Nephron (organoid): ENCODE measurements around the gene OCA2.

Experiments
- H3K27ac Mint-ChIP-seq, 3 experiments: 2 replicates each; pipeline ENCODE4 v1.8.0; 2020; ENCODE audit warnings: mixed read lengths in 3 of 3, mild to moderate bottlenecking in 2 of 3, moderate library complexity in 1 of 3
- H3K27me3 Mint-ChIP-seq: 2 replicates; pipeline ENCODE4 v1.8.0; 2021; ENCODE audit warnings: low read depth, mild to moderate bottlenecking, moderate library complexity, mixed read lengths
- H3K36me3 Mint-ChIP-seq: 2 replicates; pipeline ENCODE4 v1.8.0; 2020; ENCODE audit warnings: low read depth, mixed read lengths
- H3K4me1 Mint-ChIP-seq: 2 replicates; pipeline ENCODE4 v1.8.0; 2020; ENCODE audit warnings: mixed read lengths
- H3K4me3 Mint-ChIP-seq, 3 experiments: 2 replicates each; pipeline ENCODE4 v1.8.0; 2020; ENCODE audit warnings: mild to moderate bottlenecking in 3 of 3, mixed read lengths in 3 of 3, moderate library complexity in 2 of 3
- H3K9me3 Mint-ChIP-seq: 2 replicates; pipeline ENCODE4 v1.8.0; 2020; ENCODE audit warnings: mixed read lengths
- TF ChIP-seq, protein P1 (sequence below), 3 experiments: fragments of 200-600 bp; sonication (generic); IDR thresholded peaks; one replicate each; pipeline ENCODE4 v1.5.0; 2021; ENCODE audit warnings: antibody characterized with exemption in 3 of 3; ENCODE audit not compliant: unreplicated experiment in 3 of 3

The OCA2 gene

GRCh38 chr15:27936164-27936563 lies 163.0 kb downstream of the OCA2 start:
- Mint-ChIP-seq H3K27ac (no peak overlapping the region), H3K9me3 (peaks cover 25% of the 10 kb centered on the region), H3K4me1 (no peaks in the 10 kb centered on the region), H3K27me3 (no peaks in the 10 kb centered on the region), H3K4me3 (no peak overlapping the region), H3K36me3 (peaks cover 10% of the 10 kb centered on the region)
- TF ChIP-seq, protein P1, sequence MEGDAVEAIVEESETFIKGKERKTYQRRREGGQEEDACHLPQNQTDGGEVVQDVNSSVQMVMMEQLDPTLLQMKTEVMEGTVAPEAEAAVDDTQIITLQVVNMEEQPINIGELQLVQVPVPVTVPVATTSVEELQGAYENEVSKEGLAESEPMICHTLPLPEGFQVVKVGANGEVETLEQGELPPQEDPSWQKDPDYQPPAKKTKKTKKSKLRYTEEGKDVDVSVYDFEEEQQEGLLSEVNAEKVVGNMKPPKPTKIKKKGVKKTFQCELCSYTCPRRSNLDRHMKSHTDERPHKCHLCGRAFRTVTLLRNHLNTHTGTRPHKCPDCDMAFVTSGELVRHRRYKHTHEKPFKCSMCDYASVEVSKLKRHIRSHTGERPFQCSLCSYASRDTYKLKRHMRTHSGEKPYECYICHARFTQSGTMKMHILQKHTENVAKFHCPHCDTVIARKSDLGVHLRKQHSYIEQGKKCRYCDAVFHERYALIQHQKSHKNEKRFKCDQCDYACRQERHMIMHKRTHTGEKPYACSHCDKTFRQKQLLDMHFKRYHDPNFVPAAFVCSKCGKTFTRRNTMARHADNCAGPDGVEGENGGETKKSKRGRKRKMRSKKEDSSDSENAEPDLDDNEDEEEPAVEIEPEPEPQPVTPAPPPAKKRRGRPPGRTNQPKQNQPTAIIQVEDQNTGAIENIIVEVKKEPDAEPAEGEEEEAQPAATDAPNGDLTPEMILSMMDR (IDR thresholded peaks at IDR 0.05; ENCODE audit: unreplicated experiment in 3 of 3): no peak

DNA sequence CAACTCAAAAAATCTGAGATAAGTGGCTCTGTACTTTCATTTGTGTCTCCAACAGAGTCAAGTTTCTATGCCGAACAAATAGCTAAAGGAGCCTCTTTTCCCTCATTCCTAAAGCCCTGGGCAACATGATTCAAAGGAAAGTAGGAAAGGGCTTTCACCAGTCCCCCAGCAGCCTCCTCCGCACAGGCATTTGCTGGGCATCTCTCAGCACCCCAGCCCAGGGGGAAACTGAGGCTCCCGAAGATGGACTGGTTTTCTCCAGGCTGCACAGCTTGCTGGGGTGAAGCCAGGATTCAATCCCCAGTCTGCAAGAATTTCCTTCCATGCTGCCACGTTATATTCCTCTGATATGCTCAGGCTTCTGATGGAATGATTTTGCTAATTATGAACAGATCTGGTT lies 163.8 kb downstream of the OCA2 start:
- peaks cover 27% of the 10 kb centered on the region for H3K9me3 Mint-ChIP-seq
- H3K27ac Mint-ChIP-seq: no peak overlapping the region

DNA sequence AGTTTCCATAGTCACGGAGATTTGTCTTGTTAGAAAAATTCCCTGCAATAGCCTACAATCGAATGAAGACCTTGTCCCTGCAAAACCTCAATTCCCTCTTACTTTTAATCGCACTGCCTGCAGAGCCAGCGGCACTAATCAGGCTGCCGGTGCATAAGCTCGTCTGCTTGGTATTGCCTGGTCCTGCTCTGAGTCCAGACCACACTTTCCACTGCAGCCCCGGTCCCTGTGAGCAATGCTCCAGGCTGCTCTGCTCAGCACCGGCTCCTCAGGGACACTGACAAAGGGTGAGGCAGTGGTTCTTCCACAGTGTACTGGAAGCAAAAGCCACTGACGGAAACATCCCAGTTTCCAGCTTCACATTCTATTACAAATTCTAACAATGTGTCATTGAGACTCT lies 164.3 kb downstream of the OCA2 start:
- Mint-ChIP-seq H3K9me3 (peaks cover 29% of the 10 kb centered on the region), H3K4me3 (no peak overlapping the region), H3K36me3 (peaks cover 10% of the 10 kb centered on the region), H3K27ac (no peak overlapping the region), H3K27me3 (no peaks in the 10 kb centered on the region), H3K4me1 (no peaks in the 10 kb centered on the region)
- TF ChIP-seq, protein P1 (IDR thresholded peaks at IDR 0.05; ENCODE audit: unreplicated experiment in 3 of 3): no peak

More for the DNA sequence above, 163.8 kb downstream of the OCA2 start:
- H3K4me1 Mint-ChIP-seq: no peaks in the 10 kb centered on the region
- no peak overlapping the region for H3K4me3 Mint-ChIP-seq
- no peaks in the 10 kb centered on the region for H3K27me3 Mint-ChIP-seq
- TF ChIP-seq, protein P1 (IDR thresholded peaks at IDR 0.05; ENCODE audit: unreplicated experiment in 3 of 3): no peak
- peaks cover 10% of the 10 kb centered on the region for H3K36me3 Mint-ChIP-seq

DNA sequence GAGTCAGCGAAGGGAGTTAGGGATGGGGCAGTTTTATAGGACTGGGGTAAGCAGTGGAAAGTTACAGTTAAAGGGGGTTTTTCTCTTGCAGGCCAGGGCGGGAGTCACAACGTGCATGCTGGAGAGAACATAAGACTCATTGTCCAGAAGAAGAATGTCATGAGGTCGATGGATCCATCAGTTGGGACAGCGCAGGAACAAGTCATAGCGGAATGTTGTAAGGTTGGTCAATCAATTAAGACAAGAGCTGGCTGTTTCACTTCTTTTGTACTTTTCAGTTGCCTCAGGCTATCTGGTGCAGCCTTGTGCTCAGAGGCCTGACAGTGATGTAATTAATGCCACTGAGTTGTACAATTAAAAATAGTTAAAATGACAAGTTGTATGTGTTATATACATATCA lies 165.6 kb downstream of the OCA2 start:
- no peaks in the 10 kb centered on the region for H3K27me3 Mint-ChIP-seq
- H3K9me3 Mint-ChIP-seq: peaks cover 30% of the 10 kb centered on the region
- H3K27ac Mint-ChIP-seq: no peak overlapping the region
- peaks cover 10% of the 10 kb centered on the region for H3K36me3 Mint-ChIP-seq
- H3K4me1 Mint-ChIP-seq: no peaks in the 10 kb centered on the region
- H3K4me3 Mint-ChIP-seq: no peak overlapping the region
- TF ChIP-seq, protein P1 (IDR thresholded peaks at IDR 0.05; ENCODE audit: unreplicated experiment in 3 of 3): no peak

GRCh38 chr15:27932600-27932999 lies 166.5 kb downstream of the OCA2 start:
- no peak overlapping the region for H3K4me3 Mint-ChIP-seq
- H3K27ac Mint-ChIP-seq: no peak overlapping the region
- no peaks in the 10 kb centered on the region for H3K27me3 Mint-ChIP-seq
- no peaks in the 10 kb centered on the region for H3K4me1 Mint-ChIP-seq
- TF ChIP-seq, protein P1 (IDR thresholded peaks at IDR 0.05; ENCODE audit: unreplicated experiment in 3 of 3): no peak
- peaks cover 10% of the 10 kb centered on the region for H3K36me3 Mint-ChIP-seq
- H3K9me3 Mint-ChIP-seq: peaks cover 30% of the 10 kb centered on the region

- TF ChIP-seq, protein P1 (IDR thresholded peaks at IDR 0.05; ENCODE audit: unreplicated experiment in 3 of 3): no peak
- Mint-ChIP-seq H3K27ac (no peak overlapping the region), H3K4me3 (no peak overlapping the region), H3K9me3 (peaks cover 24% of the 10 kb centered on the region), H3K4me1 (no peaks in the 10 kb centered on the region), H3K27me3 (peaks cover 4% of the 10 kb centered on the region), H3K36me3 (peaks cover 7% of the 10 kb centered on the region)
These were observed 170.7 kb downstream of the OCA2 start for GRCh38 chr15:27928386-27928785.
